ENCODE measurements around the gene C9orf78.

The C9orf78 gene

DNA sequence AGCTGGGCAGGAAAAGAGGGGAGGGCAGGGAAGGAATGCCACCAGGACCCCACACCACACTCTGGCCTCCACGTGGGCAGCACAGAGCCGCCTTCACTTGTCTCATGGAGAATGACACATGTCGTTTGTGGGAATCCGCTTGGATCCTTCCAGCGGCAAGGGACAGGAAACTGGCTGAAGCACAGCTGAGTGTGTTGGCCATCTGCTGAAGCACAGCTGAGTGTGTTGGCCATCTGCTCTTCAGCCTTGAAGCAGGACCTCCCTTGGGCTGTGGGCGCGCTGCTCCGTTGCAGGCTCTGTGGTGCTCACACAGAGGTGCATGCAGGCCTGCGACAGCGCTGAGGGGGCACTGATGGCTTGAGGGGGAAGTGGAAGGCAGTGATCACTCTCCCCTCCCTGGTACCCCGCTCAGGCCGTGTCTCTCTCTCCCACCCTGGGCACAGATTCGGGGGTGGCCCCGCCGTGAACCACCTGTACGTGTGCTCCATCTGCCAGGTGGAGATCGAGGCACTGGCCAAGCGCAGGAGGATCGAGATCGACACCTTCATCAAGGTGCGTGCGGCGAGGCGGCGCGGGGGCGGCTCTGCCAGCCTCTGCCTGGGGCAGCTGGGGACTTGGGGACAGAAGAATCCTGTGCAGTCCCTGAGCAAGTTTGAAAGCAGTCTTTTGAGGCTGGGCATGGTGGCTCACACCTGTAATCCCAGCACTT lies 40.8 kb upstream of the C9orf78 start:
- peaks cover 0 to 57% (median 40%) of the 10 kb centered on the region in 5 donors for H3K36me3 ChIP-seq (ENCODE audit: control insufficient read depth in 5 of 5, insufficient read depth in 5 of 5, low read length in 5 of 5)
- no peak overlapping the region for H3K4me3 ChIP-seq (ENCODE audit: low read depth in 1 of 5, low read length in 5 of 5)
- H3K4me1 ChIP-seq (ENCODE audit: control insufficient read depth in 5 of 5, insufficient read depth in 5 of 5, low read length in 5 of 5): no peaks in the 10 kb centered on the region
- H3K9ac ChIP-seq (ENCODE audit: low read length in 5 of 5): no peak overlapping the region
- no peak overlapping the region for H3K27ac ChIP-seq (ENCODE audit: low read depth, low read length)
- H3K27me3 ChIP-seq (ENCODE audit: control insufficient read depth in 5 of 5, insufficient read depth in 4 of 5, low read length in 5 of 5): no peaks in the 10 kb centered on the region
- no peaks in the 10 kb centered on the region for H3K9me3 ChIP-seq (ENCODE audit: control insufficient read depth in 5 of 5, low read length in 5 of 5)

DNA sequence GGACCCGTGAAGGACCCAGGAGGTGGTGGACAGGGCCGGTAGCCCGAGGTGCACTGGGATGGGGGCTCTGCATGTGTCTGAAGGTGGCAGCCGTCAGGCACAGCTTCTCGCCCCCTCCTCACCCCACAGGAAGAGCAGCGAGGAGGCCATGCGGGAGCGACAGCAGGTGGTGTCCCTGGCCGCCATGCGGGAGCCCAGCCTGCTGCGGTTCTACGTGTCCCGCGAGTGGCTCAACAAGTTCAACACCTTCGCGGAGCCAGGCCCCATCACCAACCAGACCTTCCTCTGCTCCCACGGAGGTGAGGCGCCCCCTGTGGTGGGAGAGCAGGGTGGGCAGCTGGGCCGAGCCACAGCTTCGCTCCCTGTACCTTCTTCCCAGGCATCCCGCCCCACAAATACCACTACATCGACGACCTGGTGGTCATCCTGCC lies 40.1 kb upstream of the C9orf78 start:
- no peak overlapping the region for H3K27ac ChIP-seq (ENCODE audit: low read depth, low read length)
- no peak overlapping the region for H3K9ac ChIP-seq (ENCODE audit: low read length in 5 of 5)
- H3K36me3 ChIP-seq (ENCODE audit: control insufficient read depth in 5 of 5, insufficient read depth in 5 of 5, low read length in 5 of 5): peaks cover 0 to 51% (median 40%) of the 10 kb centered on the region in 5 donors

DNA sequence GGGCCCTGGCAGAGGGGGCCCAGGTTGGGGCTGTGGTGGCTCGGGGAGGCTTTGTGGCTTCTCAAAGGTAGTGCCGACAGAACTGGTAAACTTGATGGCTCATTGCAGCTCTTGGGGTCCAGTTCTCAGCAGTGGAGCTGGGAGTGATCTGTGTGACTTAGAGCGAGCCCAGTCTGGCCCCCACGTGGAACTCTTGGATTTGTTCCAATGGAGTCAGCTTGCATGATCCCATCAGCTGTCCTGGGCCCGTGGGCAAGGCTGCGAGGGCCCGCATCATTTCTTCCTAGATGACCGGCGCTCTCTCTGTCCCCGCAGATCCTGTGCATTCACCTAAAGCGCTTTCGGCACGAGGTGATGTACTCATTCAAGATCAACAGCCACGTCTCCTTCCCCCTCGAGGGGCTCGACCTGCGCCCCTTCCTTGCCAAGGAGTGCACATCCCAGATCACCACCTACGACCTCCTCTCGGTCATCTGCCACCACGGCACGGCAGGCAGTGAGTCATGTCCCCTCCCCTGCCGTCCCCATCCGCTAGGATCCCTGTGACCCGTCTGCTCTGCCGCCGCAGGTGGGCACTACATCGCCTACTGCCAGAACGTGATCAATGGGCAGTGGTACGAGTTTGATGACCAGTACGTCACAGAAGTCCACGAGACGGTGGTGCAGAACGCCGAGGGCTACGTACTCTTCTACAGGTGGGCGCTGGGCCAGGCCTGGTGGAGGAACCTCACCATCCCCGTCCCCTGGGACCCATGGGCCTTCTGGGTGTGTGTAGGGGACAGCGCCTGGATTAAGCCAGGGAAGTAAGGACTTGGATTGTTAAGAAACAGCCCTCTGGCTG lies 39.4 kb upstream of the C9orf78 start:
- Histone ChIP-seq H3K4me1 (ENCODE audit: control insufficient read depth in 5 of 5, insufficient read depth in 5 of 5, low read length in 5 of 5) (no peaks in the 10 kb centered on the region), H3K36me3 (ENCODE audit: control insufficient read depth in 5 of 5, insufficient read depth in 5 of 5, low read length in 5 of 5) (peaks cover 0 to 46% (median 41%) of the 10 kb centered on the region in 5 donors), H3K4me3 (ENCODE audit: low read depth in 1 of 5, low read length in 5 of 5) (no peak overlapping the region), H3K27me3 (ENCODE audit: control insufficient read depth in 5 of 5, insufficient read depth in 4 of 5, low read length in 5 of 5) (no peaks in the 10 kb centered on the region), H3K27ac (ENCODE audit: low read depth, low read length) (no peak overlapping the region), H3K9me3 (ENCODE audit: control insufficient read depth in 5 of 5, low read length in 5 of 5) (no peaks in the 10 kb centered on the region), H3K9ac (ENCODE audit: low read length in 5 of 5) (no peak overlapping the region)

More for the DNA sequence above, 40.1 kb upstream of the C9orf78 start:
- no peak overlapping the region for H3K4me3 ChIP-seq (ENCODE audit: low read depth in 1 of 5, low read length in 5 of 5)
- H3K4me1 ChIP-seq (ENCODE audit: control insufficient read depth in 5 of 5, insufficient read depth in 5 of 5, low read length in 5 of 5): no peaks in the 10 kb centered on the region
- no peaks in the 10 kb centered on the region for H3K27me3 ChIP-seq (ENCODE audit: control insufficient read depth in 5 of 5, insufficient read depth in 4 of 5, low read length in 5 of 5)
- no peaks in the 10 kb centered on the region for H3K9me3 ChIP-seq (ENCODE audit: control insufficient read depth in 5 of 5, low read length in 5 of 5)

DNA sequence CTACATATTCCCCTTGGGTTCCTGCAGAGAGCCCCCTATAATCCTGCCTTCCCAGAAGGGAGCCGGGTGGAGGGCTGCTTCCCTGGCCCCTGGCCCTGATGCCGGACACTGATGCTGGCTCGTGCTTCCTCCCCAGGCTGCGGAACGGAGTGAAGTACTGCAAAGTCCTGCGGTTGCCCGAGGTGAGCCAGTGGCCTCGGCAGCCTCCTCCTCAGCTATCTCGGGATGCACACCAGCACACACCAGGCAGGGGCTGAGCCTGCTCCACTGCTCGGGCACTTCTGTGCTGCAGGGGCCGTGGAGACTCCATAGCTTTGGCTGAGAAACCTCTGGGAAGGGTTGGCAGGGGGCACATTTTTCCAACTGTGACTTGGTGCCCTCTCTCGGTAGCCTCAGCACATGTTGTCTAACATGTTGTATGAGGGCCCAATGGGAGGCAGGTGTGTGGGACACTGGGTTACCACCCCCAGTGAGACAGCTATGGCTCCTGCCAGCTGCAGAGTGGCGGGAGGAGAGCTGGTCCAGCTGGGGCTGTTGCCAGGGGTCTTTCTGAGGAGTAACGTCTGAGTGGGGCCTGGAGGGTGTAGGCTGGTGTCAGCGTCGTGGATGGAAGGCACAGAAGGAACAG lies 38.6 kb upstream of the C9orf78 start:
- H3K27ac ChIP-seq (ENCODE audit: low read depth, low read length): no peak overlapping the region

DNA sequence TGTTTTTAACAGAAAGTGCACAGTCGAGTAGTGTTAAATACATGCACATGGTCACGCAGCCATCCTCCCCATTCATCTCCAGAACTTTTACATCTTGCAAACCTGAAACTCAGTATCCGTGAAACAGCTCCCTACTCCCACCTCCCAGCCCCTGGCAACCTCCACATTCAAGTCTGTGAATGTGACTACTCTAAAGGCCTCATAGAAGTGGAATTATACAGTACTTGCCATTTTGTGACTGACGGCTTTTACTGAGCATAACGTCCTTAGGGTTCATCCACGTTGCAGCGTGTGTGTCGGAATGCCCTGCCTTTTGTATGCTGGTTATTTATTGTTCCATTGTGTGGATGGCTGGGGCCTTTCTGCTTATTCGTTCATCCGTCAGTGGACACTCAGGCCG lies 36.0 kb upstream of the C9orf78 start:
- Histone ChIP-seq H3K27me3 (ENCODE audit: control insufficient read depth in 5 of 5, insufficient read depth in 4 of 5, low read length in 5 of 5) (no peaks in the 10 kb centered on the region), H3K4me1 (ENCODE audit: control insufficient read depth in 5 of 5, insufficient read depth in 5 of 5, low read length in 5 of 5) (peaks cover 0 to 13% (median 4%) of the 10 kb centered on the region in 5 donors), H3K36me3 (ENCODE audit: control insufficient read depth in 5 of 5, insufficient read depth in 5 of 5, low read length in 5 of 5) (peaks cover 0 to 67% (median 54%) of the 10 kb centered on the region in 5 donors), H3K4me3 (ENCODE audit: low read depth in 1 of 5, low read length in 5 of 5) (no peak overlapping the region), H3K9me3 (ENCODE audit: control insufficient read depth in 5 of 5, low read length in 5 of 5) (no peaks in the 10 kb centered on the region), H3K27ac (ENCODE audit: low read depth, low read length) (no peak overlapping the region), H3K9ac (ENCODE audit: low read length in 5 of 5) (no peak overlapping the region)

More for the DNA sequence above, 38.6 kb upstream of the C9orf78 start:
- Histone ChIP-seq H3K9ac (ENCODE audit: low read length in 5 of 5) (no peak overlapping the region), H3K4me3 (ENCODE audit: low read depth in 1 of 5, low read length in 5 of 5) (no peak overlapping the region), H3K36me3 (ENCODE audit: control insufficient read depth in 5 of 5, insufficient read depth in 5 of 5, low read length in 5 of 5) (peaks cover 0 to 51% (median 48%) of the 10 kb centered on the region in 5 donors), H3K4me1 (ENCODE audit: control insufficient read depth in 5 of 5, insufficient read depth in 5 of 5, low read length in 5 of 5) (no peaks in the 10 kb centered on the region), H3K27me3 (ENCODE audit: control insufficient read depth in 5 of 5, insufficient read depth in 4 of 5, low read length in 5 of 5) (no peaks in the 10 kb centered on the region), H3K9me3 (ENCODE audit: control insufficient read depth in 5 of 5, low read length in 5 of 5) (no peaks in the 10 kb centered on the region)

DNA sequence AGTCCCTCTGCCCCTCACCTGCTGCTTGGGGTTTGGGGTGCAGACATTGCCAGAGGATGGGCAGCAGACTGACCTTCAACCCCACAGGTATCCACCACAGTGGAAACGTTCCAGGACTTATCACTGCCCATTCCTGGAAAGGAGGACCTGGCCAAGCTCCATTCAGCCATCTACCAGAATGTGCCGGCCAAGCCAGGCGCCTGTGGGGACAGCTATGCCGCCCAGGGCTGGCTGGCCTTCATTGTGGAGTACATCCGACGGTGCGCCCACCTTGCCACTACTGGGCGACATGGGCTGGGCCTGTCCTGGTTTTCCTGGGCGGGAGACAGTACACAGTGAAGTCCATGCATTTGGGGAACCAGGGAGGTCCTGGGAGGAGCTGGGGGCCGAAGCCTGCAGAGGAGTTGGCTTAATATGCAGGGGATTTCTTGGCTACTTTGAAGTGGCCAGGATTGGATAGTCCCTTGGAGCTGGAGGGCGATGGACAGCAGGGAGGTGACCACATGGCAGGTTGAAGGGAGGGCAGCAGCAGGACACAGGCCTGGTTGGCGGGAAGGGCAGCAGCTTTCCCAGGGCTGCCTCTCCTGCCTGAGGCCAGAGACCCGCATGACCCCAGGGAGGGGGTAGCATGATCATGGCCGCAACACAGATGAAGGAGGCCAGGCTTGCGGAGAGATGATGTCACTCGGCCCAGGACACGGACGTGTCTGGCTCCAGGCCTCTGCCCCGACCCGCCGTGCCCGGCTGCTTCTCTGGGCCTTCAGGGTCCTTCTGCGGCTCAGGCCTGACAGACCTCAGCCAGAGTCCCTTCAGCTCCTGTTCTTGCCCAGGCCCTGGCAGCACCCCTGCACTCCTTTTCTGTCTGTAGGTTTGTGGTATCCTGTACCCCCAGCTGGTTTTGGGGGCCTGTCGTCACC lies 34.8 kb upstream of the C9orf78 start:
- peaks cover 0 to 66% (median 50%) of the 10 kb centered on the region in 5 donors for H3K36me3 ChIP-seq (ENCODE audit: control insufficient read depth in 5 of 5, insufficient read depth in 5 of 5, low read length in 5 of 5)
- H3K27me3 ChIP-seq (ENCODE audit: control insufficient read depth in 5 of 5, insufficient read depth in 4 of 5, low read length in 5 of 5): no peaks in the 10 kb centered on the region
- no peak overlapping the region for H3K27ac ChIP-seq (ENCODE audit: low read depth, low read length)
- peaks cover 0 to 17% (median 7%) of the 10 kb centered on the region in 5 donors for H3K4me1 ChIP-seq (ENCODE audit: control insufficient read depth in 5 of 5, insufficient read depth in 5 of 5, low read length in 5 of 5)
- no peaks in the 10 kb centered on the region for H3K9me3 ChIP-seq (ENCODE audit: control insufficient read depth in 5 of 5, low read length in 5 of 5)
- H3K9ac ChIP-seq (ENCODE audit: low read length in 5 of 5): no peak overlapping the region
- no peak overlapping the region for H3K4me3 ChIP-seq (ENCODE audit: low read depth in 1 of 5, low read length in 5 of 5)

DNA sequence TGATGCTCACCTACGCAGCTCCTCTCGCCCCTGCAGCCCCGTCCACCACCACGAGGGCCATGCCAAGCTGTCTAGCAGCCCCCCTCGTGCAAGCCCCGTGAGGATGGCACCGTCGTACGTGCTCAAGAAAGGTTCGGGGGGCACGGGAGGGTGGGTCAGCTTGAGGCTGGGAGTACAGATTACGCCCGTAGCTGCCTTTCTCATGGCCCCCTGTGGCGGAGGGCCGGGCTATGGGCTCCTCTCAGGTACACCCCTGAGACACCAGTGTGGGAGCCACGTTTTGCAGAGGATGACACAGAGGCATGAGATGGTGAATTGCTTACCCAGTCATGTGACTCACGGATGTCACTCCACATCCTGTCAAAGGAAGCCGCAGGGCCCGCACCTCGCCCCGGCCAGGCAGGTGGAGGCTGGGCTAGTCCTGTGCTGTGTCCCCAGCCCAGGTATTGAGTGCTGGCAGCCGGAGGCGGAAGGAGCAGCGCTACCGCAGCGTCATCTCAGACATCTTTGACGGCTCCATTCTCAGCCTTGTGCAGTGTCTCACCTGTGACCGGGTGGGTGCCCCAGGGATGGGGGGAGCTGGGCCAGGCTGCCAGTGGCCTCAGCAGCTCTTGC lies 33.9 kb upstream of the C9orf78 start:
- H3K4me3 ChIP-seq (ENCODE audit: low read depth in 1 of 5, low read length in 5 of 5): no peak overlapping the region
- H3K27ac ChIP-seq (ENCODE audit: low read depth, low read length): no peak overlapping the region
- peaks cover 0 to 17% (median 7%) of the 10 kb centered on the region in 5 donors for H3K4me1 ChIP-seq (ENCODE audit: control insufficient read depth in 5 of 5, insufficient read depth in 5 of 5, low read length in 5 of 5)
- no peaks in the 10 kb centered on the region for H3K9me3 ChIP-seq (ENCODE audit: control insufficient read depth in 5 of 5, low read length in 5 of 5)
- no peaks in the 10 kb centered on the region for H3K27me3 ChIP-seq (ENCODE audit: control insufficient read depth in 5 of 5, insufficient read depth in 4 of 5, low read length in 5 of 5)
- peaks cover 0 to 58% (median 43%) of the 10 kb centered on the region in 5 donors for H3K36me3 ChIP-seq (ENCODE audit: control insufficient read depth in 5 of 5, insufficient read depth in 5 of 5, low read length in 5 of 5)
- no peak overlapping the region for H3K9ac ChIP-seq (ENCODE audit: low read length in 5 of 5)

DNA sequence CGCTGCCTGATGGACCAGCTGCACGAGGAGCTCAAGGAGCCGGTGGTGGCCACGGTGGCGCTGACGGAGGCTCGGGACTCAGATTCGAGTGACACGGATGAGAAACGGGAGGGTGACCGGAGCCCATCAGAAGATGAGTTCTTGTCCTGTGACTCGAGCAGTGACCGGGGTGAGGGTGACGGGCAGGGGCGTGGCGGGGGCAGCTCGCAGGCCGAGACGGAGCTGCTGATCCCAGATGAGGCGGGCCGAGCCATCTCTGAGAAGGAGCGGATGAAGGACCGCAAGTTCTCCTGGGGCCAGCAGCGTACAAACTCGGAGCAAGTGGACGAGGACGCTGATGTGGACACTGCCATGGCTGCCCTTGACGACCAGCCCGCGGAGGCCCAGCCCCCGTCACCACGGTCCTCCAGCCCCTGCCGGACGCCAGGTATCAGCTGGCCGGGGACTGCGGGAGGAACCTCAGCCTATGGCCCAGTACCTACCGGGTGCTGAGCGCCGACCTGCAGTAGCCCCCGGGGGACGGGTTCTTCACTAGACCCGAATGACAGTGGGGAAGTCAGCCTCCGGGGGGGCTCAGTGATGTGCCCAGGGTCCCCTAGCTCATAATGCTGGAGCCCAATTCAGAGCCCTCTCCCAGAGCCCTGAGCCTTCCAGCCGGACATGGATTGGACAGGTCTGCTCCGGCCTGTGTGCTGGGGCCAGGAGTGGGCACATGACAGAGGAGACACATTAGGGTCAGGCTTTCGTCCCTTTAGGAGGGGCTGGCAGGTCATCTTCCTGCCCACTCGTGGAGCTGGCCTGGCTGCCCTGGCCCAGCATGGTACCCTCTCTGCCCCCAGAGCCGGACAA lies 33.2 kb upstream of the C9orf78 start:
- no peaks in the 10 kb centered on the region for H3K27me3 ChIP-seq (ENCODE audit: control insufficient read depth in 5 of 5, insufficient read depth in 4 of 5, low read length in 5 of 5)
- no peak overlapping the region for H3K4me3 ChIP-seq (ENCODE audit: low read depth in 1 of 5, low read length in 5 of 5)
- H3K36me3 ChIP-seq (ENCODE audit: control insufficient read depth in 5 of 5, insufficient read depth in 5 of 5, low read length in 5 of 5): peaks cover 0 to 56% (median 40%) of the 10 kb centered on the region in 5 donors
- H3K9ac ChIP-seq (ENCODE audit: low read length in 5 of 5): no peak overlapping the region
- H3K9me3 ChIP-seq (ENCODE audit: control insufficient read depth in 5 of 5, low read length in 5 of 5): no peaks in the 10 kb centered on the region
- peaks cover 0 to 17% (median 7%) of the 10 kb centered on the region in 5 donors for H3K4me1 ChIP-seq (ENCODE audit: control insufficient read depth in 5 of 5, insufficient read depth in 5 of 5, low read length in 5 of 5)
- H3K27ac ChIP-seq (ENCODE audit: low read depth, low read length): no peak overlapping the region
